Measurements from ENCODE around the gene TUBB4A.

TUBB4A gene

DNA sequence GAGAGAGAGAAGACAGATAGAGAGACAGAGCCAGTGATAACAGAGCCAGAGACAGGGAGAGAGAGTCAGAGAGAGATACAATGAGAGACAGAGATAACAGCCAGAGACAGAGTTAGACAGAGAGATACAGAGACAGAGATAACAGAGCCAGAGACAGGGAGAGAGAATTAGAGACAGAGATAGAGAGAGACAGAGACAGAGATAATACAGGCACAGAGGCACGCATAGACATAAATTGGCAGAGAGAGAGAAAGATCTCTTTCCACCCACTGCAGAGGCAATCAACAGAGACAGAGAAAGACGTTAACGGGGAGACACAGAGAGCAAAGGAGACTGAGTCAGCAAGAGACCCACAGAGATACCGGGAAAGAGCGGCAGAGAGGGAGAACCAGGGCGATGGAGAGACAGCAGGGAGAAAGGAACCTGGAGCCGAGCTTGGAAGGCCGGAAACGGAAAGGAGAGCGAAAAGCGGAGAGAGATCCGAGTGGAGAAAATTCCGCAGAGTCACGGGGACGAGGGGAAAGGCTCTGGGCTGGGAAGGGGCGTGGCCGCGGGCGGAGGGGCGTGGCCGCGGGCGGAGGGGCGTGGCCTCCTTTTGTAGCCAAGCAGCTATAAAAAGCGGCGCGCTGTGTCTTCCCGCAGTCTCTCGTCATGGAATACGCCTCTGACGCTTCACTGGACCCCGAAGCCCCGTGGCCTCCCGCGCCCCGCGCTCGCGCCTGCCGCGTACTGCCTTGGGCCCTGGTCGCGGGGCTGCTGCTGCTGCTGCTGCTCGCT is 28.5 kb upstream of the TUBB4A start, which contains the start of gene TNFSF9:
TSS of gene TNFSF9 (plus strand) at position 641 of the 777 bp plus-strand sequence. CDS start at position 652, 11 bp downstream.
- peaks cover 3% of the 10 kb centered on the region; the same call in 1 of the 2 replicates for H3K9me3 ChIP-seq (ENCODE audit: insufficient read depth, low read length)
- peak within 1 kb of the TSS; percentile 92 for H3K9ac ChIP-seq (ENCODE audit: insufficient read length, low read depth)
- H3K27me3 ChIP-seq (ENCODE audit: insufficient read depth, insufficient read length): peaks cover 15% of the 10 kb centered on the region
- peak within 1 kb of the TSS; percentile 76 for H3K4me3 ChIP-seq (ENCODE audit: insufficient read length, low read depth)
- TF ChIP-seq YY1 (IDR thresholded peaks at IDR 0.05; ENCODE audit: insufficient read depth, insufficient read length) (no peak), ZNF274 (IDR thresholded peaks at IDR 0.05; ENCODE audit: low read depth, low read length) (no peak), SUZ12 (IDR thresholded peaks at IDR 0.05; ENCODE audit: extremely low read depth, insufficient read depth, insufficient read length) (no peak)
- peaks cover 10% of the 10 kb centered on the region for H3K4me1 ChIP-seq (ENCODE audit: insufficient read depth, insufficient read length)
- H3K36me3 ChIP-seq (ENCODE audit: insufficient read depth, insufficient read length, low read length): peaks cover 11% of the 10 kb centered on the region
- no peak for DNase-seq (ENCODE audit: low read depth, low spot score)

GRCh38 chr19:6529937-6530385 is 27.9 kb upstream of the TUBB4A start:
- H3K27me3 ChIP-seq (ENCODE audit: insufficient read depth, insufficient read length): peaks cover 15% of the 10 kb centered on the region
- TF ChIP-seq YY1 (IDR thresholded peaks at IDR 0.05; ENCODE audit: insufficient read depth, insufficient read length) (no peak), ZNF274 (IDR thresholded peaks at IDR 0.05; ENCODE audit: low read depth, low read length) (no peak), SUZ12 (IDR thresholded peaks at IDR 0.05; ENCODE audit: extremely low read depth, insufficient read depth, insufficient read length) (no peak)
- H3K9me3 ChIP-seq (ENCODE audit: insufficient read depth, low read length): no peaks in the 10 kb centered on the region
- peaks cover 7% of the 10 kb centered on the region for H3K36me3 ChIP-seq (ENCODE audit: insufficient read depth, insufficient read length, low read length)
- H3K4me1 ChIP-seq (ENCODE audit: insufficient read depth, insufficient read length): peaks cover 10% of the 10 kb centered on the region
- peak overlapping the region; percentile 76 for H3K4me3 ChIP-seq (ENCODE audit: insufficient read length, low read depth)
- H3K9ac ChIP-seq (ENCODE audit: insufficient read length, low read depth): peak overlapping the region; percentile 92
- DNase-seq (ENCODE audit: low read depth, low spot score): no peak

DNA sequence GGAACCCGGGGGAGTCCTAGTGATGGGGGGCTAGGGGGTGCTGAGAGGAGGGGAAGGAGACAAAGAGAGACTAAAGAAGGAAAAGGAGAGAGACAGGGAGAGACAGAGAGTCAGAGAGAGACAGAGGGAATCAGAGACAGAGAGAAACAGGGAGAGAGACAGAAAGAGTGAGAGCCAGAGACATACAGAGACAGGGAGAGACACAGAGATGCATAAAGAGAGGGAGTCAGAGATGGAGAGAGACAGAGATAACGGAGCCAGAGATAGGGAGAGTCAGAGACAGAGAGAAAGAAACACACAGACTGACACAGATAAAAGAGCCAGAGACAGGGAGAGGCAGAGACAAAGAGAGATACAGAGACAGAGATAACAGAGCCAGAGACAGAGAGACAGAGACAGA is 27.2 kb upstream of the TUBB4A start:
- Histone ChIP-seq H3K4me3 (ENCODE audit: insufficient read length, low read depth) (no peak overlapping the region), H3K36me3 (ENCODE audit: insufficient read depth, insufficient read length, low read length) (peaks cover under 1% of the 10 kb centered on the region), H3K9ac (ENCODE audit: insufficient read length, low read depth) (no peak overlapping the region), H3K9me3 (ENCODE audit: insufficient read depth, low read length) (no peaks in the 10 kb centered on the region), H3K27me3 (ENCODE audit: insufficient read depth, insufficient read length) (peaks cover 15% of the 10 kb centered on the region), H3K4me1 (ENCODE audit: insufficient read depth, insufficient read length) (peaks cover 10% of the 10 kb centered on the region)
- no peak for DNase-seq (ENCODE audit: low read depth, low spot score)
- TF ChIP-seq YY1 (IDR thresholded peaks at IDR 0.05; ENCODE audit: insufficient read depth, insufficient read length): no peak
- TF ChIP-seq SUZ12 (IDR thresholded peaks at IDR 0.05; ENCODE audit: extremely low read depth, insufficient read depth, insufficient read length): no peak
- TF ChIP-seq ZNF274 (IDR thresholded peaks at IDR 0.05; ENCODE audit: low read depth, low read length): no peak

- no peaks in the 10 kb centered on the region for H3K36me3 ChIP-seq (ENCODE audit: insufficient read depth, insufficient read length, low read length)
- TF ChIP-seq YY1 (IDR thresholded peaks at IDR 0.05; ENCODE audit: insufficient read depth, insufficient read length) (no peak), ZNF274 (IDR thresholded peaks at IDR 0.05; ENCODE audit: low read depth, low read length) (no peak), SUZ12 (IDR thresholded peaks at IDR 0.05; ENCODE audit: extremely low read depth, insufficient read depth, insufficient read length) (no peak)
- peaks cover 10% of the 10 kb centered on the region for H3K4me1 ChIP-seq (ENCODE audit: insufficient read depth, insufficient read length)
- no peak overlapping the region for H3K4me3 ChIP-seq (ENCODE audit: insufficient read length, low read depth)
- no peak for DNase-seq (ENCODE audit: low read depth, low spot score)
- no peak overlapping the region for H3K9ac ChIP-seq (ENCODE audit: insufficient read length, low read depth)
- H3K9me3 ChIP-seq (ENCODE audit: insufficient read depth, low read length): no peaks in the 10 kb centered on the region
- peaks cover 15% of the 10 kb centered on the region for H3K27me3 ChIP-seq (ENCODE audit: insufficient read depth, insufficient read length)
These were observed 26.5 kb upstream of the TUBB4A start for GRCh38 chr19:6528544-6529121.

- Histone ChIP-seq H3K4me1 (ENCODE audit: insufficient read depth, insufficient read length) (peaks cover 10% of the 10 kb centered on the region), H3K9ac (ENCODE audit: insufficient read length, low read depth) (no peak overlapping the region), H3K9me3 (ENCODE audit: insufficient read depth, low read length) (no peaks in the 10 kb centered on the region), H3K4me3 (ENCODE audit: insufficient read length, low read depth) (no peak overlapping the region), H3K36me3 (ENCODE audit: insufficient read depth, insufficient read length, low read length) (no peaks in the 10 kb centered on the region), H3K27me3 (ENCODE audit: insufficient read depth, insufficient read length) (peaks cover 15% of the 10 kb centered on the region)
- no peak for DNase-seq (ENCODE audit: low read depth, low spot score)
- no peak for TF ChIP-seq YY1 (IDR thresholded peaks at IDR 0.05; ENCODE audit: insufficient read depth, insufficient read length)
- no peak for TF ChIP-seq SUZ12 (IDR thresholded peaks at IDR 0.05; ENCODE audit: extremely low read depth, insufficient read depth, insufficient read length)
- no peak for TF ChIP-seq ZNF274 (IDR thresholded peaks at IDR 0.05; ENCODE audit: low read depth, low read length)
These were observed 25.9 kb upstream of the TUBB4A start for GRCh38 chr19:6527893-6528543.

DNA sequence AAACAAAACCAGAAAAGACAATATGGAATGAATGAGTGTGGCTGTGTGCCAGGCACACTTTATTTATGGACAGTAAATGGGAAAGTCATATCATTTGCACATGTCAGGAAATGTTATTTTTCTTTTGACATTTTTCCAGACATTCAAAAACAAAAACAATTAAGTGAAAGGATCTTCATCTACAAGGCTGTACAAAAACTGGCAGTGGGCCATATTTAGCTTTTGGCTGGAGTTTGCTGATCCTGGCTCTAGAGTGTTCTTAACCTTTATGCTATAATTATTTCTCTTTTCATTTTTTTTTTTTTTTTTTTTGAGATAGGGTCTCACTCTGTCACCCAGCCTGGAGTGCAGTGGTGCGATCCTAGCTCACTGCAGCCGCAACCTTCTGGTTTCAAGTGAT is 22.2 kb upstream of the TUBB4A start:
- H3K4me1 ChIP-seq (ENCODE audit: insufficient read depth, insufficient read length): peaks cover 13% of the 10 kb centered on the region
- no peak for DNase-seq (ENCODE audit: low read depth, low spot score)
- H3K4me3 ChIP-seq (ENCODE audit: insufficient read length, low read depth): no peak overlapping the region
- no peaks in the 10 kb centered on the region for H3K36me3 ChIP-seq (ENCODE audit: insufficient read depth, insufficient read length, low read length)
- TF ChIP-seq ZNF274 (IDR thresholded peaks at IDR 0.05; ENCODE audit: low read depth, low read length) (no peak), SUZ12 (IDR thresholded peaks at IDR 0.05; ENCODE audit: extremely low read depth, insufficient read depth, insufficient read length) (no peak), YY1 (IDR thresholded peaks at IDR 0.05; ENCODE audit: insufficient read depth, insufficient read length) (no peak)
- H3K9ac ChIP-seq (ENCODE audit: insufficient read length, low read depth): no peak overlapping the region
- H3K27me3 ChIP-seq (ENCODE audit: insufficient read depth, insufficient read length): no peaks in the 10 kb centered on the region
- H3K9me3 ChIP-seq (ENCODE audit: insufficient read depth, low read length): no peaks in the 10 kb centered on the region

DNA sequence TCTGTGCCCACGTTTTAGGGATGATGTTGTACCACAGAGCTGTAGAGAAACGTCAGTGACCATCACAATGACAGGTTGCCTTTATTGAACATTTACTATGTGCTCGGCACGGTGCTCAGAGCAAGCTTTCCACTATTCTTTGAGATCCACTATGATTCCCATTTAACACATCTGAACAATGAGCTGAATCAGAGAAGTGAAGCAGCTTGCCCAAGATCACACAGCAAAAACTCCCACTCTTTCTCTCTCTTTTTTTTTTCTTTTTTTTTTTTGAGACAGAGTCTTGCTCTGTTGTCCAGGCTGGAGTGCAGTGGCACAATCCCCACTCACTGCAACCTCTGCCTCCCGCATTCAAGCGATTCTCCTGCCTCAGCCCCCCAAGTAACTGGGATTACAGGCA is 20.6 kb upstream of the TUBB4A start:
- Histone ChIP-seq H3K9me3 (ENCODE audit: insufficient read depth, low read length) (no peaks in the 10 kb centered on the region), H3K36me3 (ENCODE audit: insufficient read depth, insufficient read length, low read length) (no peaks in the 10 kb centered on the region), H3K27me3 (ENCODE audit: insufficient read depth, insufficient read length) (no peaks in the 10 kb centered on the region), H3K4me1 (ENCODE audit: insufficient read depth, insufficient read length) (peaks cover 9% of the 10 kb centered on the region), H3K4me3 (ENCODE audit: insufficient read length, low read depth) (no peak overlapping the region), H3K9ac (ENCODE audit: insufficient read length, low read depth) (no peak overlapping the region)
- DNase-seq (ENCODE audit: low read depth, low spot score): no peak
- TF ChIP-seq YY1 (IDR thresholded peaks at IDR 0.05; ENCODE audit: insufficient read depth, insufficient read length): no peak
- no peak for TF ChIP-seq ZNF274 (IDR thresholded peaks at IDR 0.05; ENCODE audit: low read depth, low read length)
- TF ChIP-seq SUZ12 (IDR thresholded peaks at IDR 0.05; ENCODE audit: extremely low read depth, insufficient read depth, insufficient read length): no peak
